DOHH2 (cell line): ENCODE data around the gene CDKL4.

Experiments used
- H3F3A ChIP-seq: fragments of 200-600 bp; sonication (generic), shearing (Covaris generic); 2 replicates; pipeline ENCODE4 v1.6.0; 2016; ENCODE audit warnings: antibody characterized with exemption, mild to moderate bottlenecking; ENCODE audit not compliant: control insufficient read depth, insufficient read depth
- H3K27ac ChIP-seq: fragments of 200-600 bp; sonication (generic); 2 replicates; pipeline ENCODE4 v1.5.1; 2014; ENCODE audit warnings: low read depth, mild to moderate bottlenecking, low read length, moderate library complexity
- H3K27me3 ChIP-seq: fragments of 200-600 bp; sonication (generic); 2 replicates; pipeline ENCODE4 v1.6.1; 2014; ENCODE audit warnings: mild to moderate bottlenecking, low read length, mixed read lengths; ENCODE audit not compliant: control insufficient read depth
- H3K36me3 ChIP-seq: fragments of 200-600 bp; sonication (generic); 2 replicates; pipeline ENCODE4 v1.6.1; 2014; ENCODE audit warnings: mild to moderate bottlenecking, low read length, moderate library complexity, mixed read lengths; ENCODE audit not compliant: control insufficient read depth
- H3K4me1 ChIP-seq: fragments of 200-600 bp; sonication (generic); 2 replicates; pipeline ENCODE4 v1.6.1; 2014; ENCODE audit warnings: mild to moderate bottlenecking, low read length, mixed read lengths; ENCODE audit not compliant: control insufficient read depth
- H3K4me2 ChIP-seq: fragments of 200-600 bp; sonication (generic); 2 replicates; pipeline ENCODE4 v1.6.0; 2014; ENCODE audit warnings: mild to moderate bottlenecking, low read length, moderate library complexity
- H3K4me3 ChIP-seq: fragments of 200-600 bp; sonication (generic); 2 replicates; pipeline ENCODE4 v1.5.1; 2014; ENCODE audit warnings: mild to moderate bottlenecking, low read length, mixed read lengths
- H3K79me2 ChIP-seq: fragments of 200-600 bp; sonication (generic); 2 replicates; pipeline ENCODE4 v1.6.1; 2014; ENCODE audit warnings: mild to moderate bottlenecking, low read length, mixed read lengths; ENCODE audit not compliant: control insufficient read depth
- H3K9me2 ChIP-seq: fragments of 200-600 bp; sonication (generic); replicated peaks from 2 replicates; pipeline ENCODE4 v1.6.1; 2014; ENCODE audit warnings: mild to moderate bottlenecking, low read length, mixed read lengths; ENCODE audit not compliant: control insufficient read depth
- H3K9me3 ChIP-seq: fragments of 200-600 bp; sonication (generic); 2 replicates; pipeline ENCODE4 v1.6.1; 2014; ENCODE audit warnings: antibody characterized with exemption, low read length, mixed read lengths; ENCODE audit not compliant: control insufficient read depth, insufficient read depth
- H4K20me1 ChIP-seq: fragments of 200-600 bp; sonication (generic); 2 replicates; pipeline ENCODE4 v1.6.0; 2014; ENCODE audit warnings: low read depth, mild to moderate bottlenecking, antibody characterized with exemption, low read length, moderate library complexity; ENCODE audit not compliant: control insufficient read depth, insufficient read depth
- CTCF ChIP-seq: fragments of 200-600 bp; sonication (generic); IDR thresholded peaks from one replicate; pipeline ENCODE4 v1.5.1; 2014; ENCODE audit warnings: antibody characterized with exemption, mild to moderate bottlenecking, low read depth, low read length; ENCODE audit not compliant: poor library complexity, severe bottlenecking
- EZH2phosphoT487 ChIP-seq: fragments of 200-600 bp; sonication (generic); IDR thresholded peaks from 2 replicates; pipeline ENCODE4 v1.6.1; 2017; ENCODE audit warnings: borderline replicate concordance, mild to moderate bottlenecking, antibody characterized with exemption, low read length, moderate library complexity, mixed read lengths

CDKL4 gene

GRCh38 chr2:39213015-39213414, 30.8 kb downstream of the CDKL4 start:
- no peaks in the 10 kb centered on the region for H3K4me1 ChIP-seq
- no peaks in the 10 kb centered on the region for H3K9me3 ChIP-seq
- H3F3A ChIP-seq = no peaks in the 10 kb centered on the region
- no peaks in the 10 kb centered on the region for H3K36me3 ChIP-seq
- TF ChIP-seq CTCF (no peak), EZH2phosphoT487 (no peak)
- no peaks in the 10 kb centered on the region for H4K20me1 ChIP-seq
- no peak overlapping the region for H3K4me3 ChIP-seq
- H3K4me2 ChIP-seq = no peak overlapping the region
- no peaks in the 10 kb centered on the region for H3K27me3 ChIP-seq
- H3K9me2 ChIP-seq = no peaks in the 10 kb centered on the region
- H3K79me2 ChIP-seq = no peaks in the 10 kb centered on the region
- no peak overlapping the region for H3K27ac ChIP-seq

- Histone ChIP-seq H4K20me1 (no peaks in the 10 kb centered on the region), H3K4me1 (no peaks in the 10 kb centered on the region), H3K9me2 (no peaks in the 10 kb centered on the region), H3K4me2 (no peak overlapping the region), H3K27me3 (no peaks in the 10 kb centered on the region), H3K27ac (no peak overlapping the region), H3K4me3 (no peak overlapping the region), H3K79me2 (no peaks in the 10 kb centered on the region), H3K9me3 (no peaks in the 10 kb centered on the region), H3F3A (no peaks in the 10 kb centered on the region), H3K36me3 (no peaks in the 10 kb centered on the region)
- no peak for TF ChIP-seq EZH2phosphoT487
- TF ChIP-seq CTCF = no peak
Measured at GRCh38 chr2:39210846-39211245, 32.9 kb downstream of the CDKL4 start.

GRCh38 chr2:39203382-39203781, 40.4 kb downstream of the CDKL4 start:
- no peak for TF ChIP-seq EZH2phosphoT487
- TF ChIP-seq CTCF = no peak
- Histone ChIP-seq H3F3A (no peaks in the 10 kb centered on the region), H3K27me3 (no peaks in the 10 kb centered on the region)

More at GRCh38 chr2:39203382-39203781, 40.4 kb downstream of the CDKL4 start:
- H3K9me2 ChIP-seq = no peaks in the 10 kb centered on the region
- H4K20me1 ChIP-seq = no peaks in the 10 kb centered on the region
- H3K4me1 ChIP-seq = no peaks in the 10 kb centered on the region
- no peak overlapping the region for H3K4me3 ChIP-seq
- no peaks in the 10 kb centered on the region for H3K9me3 ChIP-seq
- H3K79me2 ChIP-seq = no peaks in the 10 kb centered on the region
- H3K36me3 ChIP-seq = no peaks in the 10 kb centered on the region
- H3K27ac ChIP-seq = no peak overlapping the region
- no peak overlapping the region for H3K4me2 ChIP-seq
